ENCODE data around the gene HSFX3. TPM values are rescaled to one million over a fixed set of nuclear protein-coding genes. Genes with fewer than 3 reads are reported as not detected.
"Not testable (repeated sequence)": the region's sequence is repeated elsewhere in the genome, so short reads cannot be mapped to it uniquely, and the experiment has no call there.

Gene HSFX3
- total and polyA plus RNA-seq, 2 of the 8 experiments (the other 6 are each of a cell fraction or from before 2014, with no cell fraction given) = not detected

- H4K8ac ChIP-seq (ENCODE audit: extremely low read depth, insufficient read depth, low read length); H2BK120ac ChIP-seq (replicated peaks; ENCODE audit: low read depth, low read length); H3K18ac ChIP-seq (ENCODE audit: extremely low read depth, low read length); H3K4me2 ChIP-seq (ENCODE audit: insufficient read depth in 1 of 2, low read depth in 2 of 2, low read length in 2 of 2); H2AK5ac ChIP-seq (ENCODE audit: low read depth, low read length); H4K5ac ChIP-seq (ENCODE audit: insufficient read length, low read depth, low read length); H3K4me1 ChIP-seq (replicated peaks in 1 of 4; ENCODE audit: control insufficient read depth in 3 of 4, insufficient read depth in 4 of 4, low read length in 3 of 4); H2BK15ac ChIP-seq (ENCODE audit: low read length); POLR2A ChIA-PET (ENCODE audit: partially characterized antibody); DNase-seq (ENCODE audit: low read depth in 1 of 2, low spot score in 2 of 2); H4K20me1 ChIP-seq (replicated peaks in 1 of 2; ENCODE audit: control insufficient read depth in 1 of 2, insufficient read depth in 2 of 2, low read length in 2 of 2); H3K14ac ChIP-seq (ENCODE audit: insufficient read length); H3K36me3 ChIP-seq (ENCODE audit: control insufficient read depth in 2 of 4, insufficient read depth in 4 of 4, low read length in 3 of 4); H3K27ac ChIP-seq (ENCODE audit: low read depth, low read length); H3K9me3 ChIP-seq (ENCODE audit: insufficient read depth in 2 of 2, low read depth in 1 of 2, low read length in 1 of 2); H3K79me2 ChIP-seq (ENCODE audit: control insufficient read depth in 1 of 2, insufficient read depth in 2 of 2, low read length in 2 of 2); H3K79me1 ChIP-seq (ENCODE audit: low read depth, low read length); CTCF ChIA-PET (ENCODE audit: partially characterized antibody); H3K56ac ChIP-seq (replicated peaks; ENCODE audit: insufficient read length, low read depth, low read length); H2AFZ ChIP-seq (ENCODE audit: low read length); H2BK5ac ChIP-seq (ENCODE audit: low read depth, low read length); H3K9ac ChIP-seq (replicated peaks in 1 of 4; ENCODE audit: extremely low read depth in 1 of 4, low read depth in 3 of 4, low read length in 3 of 4); H3K4ac ChIP-seq (replicated peaks; ENCODE audit: insufficient read length, low read depth, low read length); H3K27me3 ChIP-seq (replicated peaks in 1 of 4; ENCODE audit: control insufficient read depth in 3 of 4, extremely low read depth in 1 of 4, insufficient read depth in 3 of 4, low read length in 3 of 4); FAIRE-seq; H3K23me2 ChIP-seq (ENCODE audit: low read depth, low read length); H2BK20ac ChIP-seq (ENCODE audit: low read length); H2BK12ac ChIP-seq (ENCODE audit: low read depth, low read length); H3K4me3 ChIP-seq (ENCODE audit: extremely low read depth in 1 of 4, insufficient read depth in 2 of 4, low read depth in 3 of 4, low read length in 4 of 4); H4K91ac ChIP-seq (replicated peaks; ENCODE audit: insufficient read length, low read length); H3K23ac ChIP-seq (ENCODE audit: insufficient read length): not testable (repeated sequence)
- WGBS, 2 experiments (ENCODE audit: extremely low coverage in 1 of 2, insufficient coverage in 1 of 2, insufficient read length in 1 of 2, insufficient replicate concordance in 2 of 2, low coverage in 1 of 2, low lambda C conversion rate in 2 of 2, missing lambda C conversion rate in 1 of 2) = 100% methylated on average over 1 of the region's 1 CpG; no CpG with 5 or more reads in 1 of the 2 experiments
These were observed 2.8 kb downstream of the HSFX3 start for GRCh38 chrX:149546962-149547361.
